ENCODE measurements around the gene STK36.

Gene STK36

GRCh38 chr2:218733171-218734021 is 61.5 kb downstream of the STK36 start:
- FAIRE-seq (no peak), DNase-seq (ENCODE audit: insufficient read length, low spot score) (no peak)
- no peak for TF ChIP-seq CTCF (IDR thresholded peaks at IDR 0.05; ENCODE audit: insufficient read depth, missing control alignments)

- DNase-seq (ENCODE audit: insufficient read length, low spot score) (peak; percentile 54), FAIRE-seq (no peak)
- no peak for TF ChIP-seq CTCF (IDR thresholded peaks at IDR 0.05; ENCODE audit: insufficient read depth, missing control alignments)
Observed at GRCh38 chr2:218734190-218734975, 62.5 kb downstream of the STK36 start.

- FAIRE-seq, result no peak
- DNase-seq (ENCODE audit: insufficient read length, low spot score), result no peak
- TF ChIP-seq CTCF (IDR thresholded peaks at IDR 0.05; ENCODE audit: insufficient read depth, missing control alignments), result no peak
Observed at GRCh38 chr2:218736531-218736930, 64.6 kb downstream of the STK36 start.

GRCh38 chr2:218743068-218743467 is 71.2 kb downstream of the STK36 start:
- no peak for FAIRE-seq
- no peak for DNase-seq (ENCODE audit: insufficient read length, low spot score)
- TF ChIP-seq CTCF (IDR thresholded peaks at IDR 0.05; ENCODE audit: insufficient read depth, missing control alignments), result no peak

GRCh38 chr2:218744615-218745014 is 72.7 kb downstream of the STK36 start:
- no peak for DNase-seq (ENCODE audit: insufficient read length, low spot score)
- FAIRE-seq, result no peak
- no peak for TF ChIP-seq CTCF (IDR thresholded peaks at IDR 0.05; ENCODE audit: insufficient read depth, missing control alignments)

GRCh38 chr2:218745160-218745558 is 73.3 kb downstream of the STK36 start:
- no peak for TF ChIP-seq CTCF (IDR thresholded peaks at IDR 0.05; ENCODE audit: insufficient read depth, missing control alignments)
- no peak for FAIRE-seq

More at GRCh38 chr2:218745160-218745558, 73.3 kb downstream of the STK36 start:
- no peak for DNase-seq (ENCODE audit: insufficient read length, low spot score)

Data from D721Med (cell line).